ENCODE results near the gene CCN5.

CCN5 gene

DNA sequence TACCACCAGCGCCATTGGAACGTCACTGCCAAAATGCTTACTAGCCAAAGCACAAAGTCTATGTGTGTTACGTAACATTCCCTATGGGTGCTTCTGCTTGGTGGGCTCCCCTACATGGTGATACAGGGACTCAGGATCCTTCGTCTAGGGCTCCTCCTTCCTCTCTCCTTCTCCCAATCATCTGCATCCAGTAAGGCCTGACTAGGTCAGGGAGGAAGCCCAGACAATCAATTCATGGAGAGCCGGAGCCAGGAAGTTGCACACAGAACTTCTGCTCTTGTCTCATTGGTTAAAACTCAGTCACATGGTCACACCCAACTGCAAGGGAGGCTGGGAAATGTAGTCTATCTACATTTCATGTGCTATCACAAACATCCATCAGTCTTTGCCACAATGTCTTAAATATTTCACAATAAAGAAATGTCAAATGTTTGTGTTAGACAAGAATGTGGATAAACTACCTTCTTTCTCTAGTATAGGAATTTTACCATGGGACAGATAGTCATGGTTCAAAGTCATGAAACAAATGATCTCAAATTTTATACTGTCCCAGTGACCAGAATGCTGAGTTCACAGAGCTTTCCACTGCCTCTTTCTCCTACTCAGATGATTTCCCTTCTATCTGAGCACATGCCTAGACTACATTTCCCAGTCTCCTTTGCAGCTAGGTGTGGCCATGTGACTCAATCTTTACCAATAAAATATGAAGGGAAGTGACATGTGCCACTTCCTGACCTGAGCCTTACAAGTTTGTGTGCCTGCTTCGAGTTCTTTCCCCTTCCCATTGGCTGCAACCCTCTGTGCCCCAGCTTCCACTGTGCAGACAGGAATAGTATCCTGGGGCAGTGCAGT is 21.2 kb downstream of the CCN5 start:
- H3K4me3 ChIP-seq (ENCODE audit: low read depth, low read length), result no peak overlapping the region
- DNase-seq (ENCODE audit: low read depth), result peak; percentile 65
- TF ChIP-seq, protein P1, sequence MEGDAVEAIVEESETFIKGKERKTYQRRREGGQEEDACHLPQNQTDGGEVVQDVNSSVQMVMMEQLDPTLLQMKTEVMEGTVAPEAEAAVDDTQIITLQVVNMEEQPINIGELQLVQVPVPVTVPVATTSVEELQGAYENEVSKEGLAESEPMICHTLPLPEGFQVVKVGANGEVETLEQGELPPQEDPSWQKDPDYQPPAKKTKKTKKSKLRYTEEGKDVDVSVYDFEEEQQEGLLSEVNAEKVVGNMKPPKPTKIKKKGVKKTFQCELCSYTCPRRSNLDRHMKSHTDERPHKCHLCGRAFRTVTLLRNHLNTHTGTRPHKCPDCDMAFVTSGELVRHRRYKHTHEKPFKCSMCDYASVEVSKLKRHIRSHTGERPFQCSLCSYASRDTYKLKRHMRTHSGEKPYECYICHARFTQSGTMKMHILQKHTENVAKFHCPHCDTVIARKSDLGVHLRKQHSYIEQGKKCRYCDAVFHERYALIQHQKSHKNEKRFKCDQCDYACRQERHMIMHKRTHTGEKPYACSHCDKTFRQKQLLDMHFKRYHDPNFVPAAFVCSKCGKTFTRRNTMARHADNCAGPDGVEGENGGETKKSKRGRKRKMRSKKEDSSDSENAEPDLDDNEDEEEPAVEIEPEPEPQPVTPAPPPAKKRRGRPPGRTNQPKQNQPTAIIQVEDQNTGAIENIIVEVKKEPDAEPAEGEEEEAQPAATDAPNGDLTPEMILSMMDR (IDR thresholded peaks at IDR 0.05; ENCODE audit: insufficient read depth, low read depth, low read length, missing control alignments), result no peak

DNA sequence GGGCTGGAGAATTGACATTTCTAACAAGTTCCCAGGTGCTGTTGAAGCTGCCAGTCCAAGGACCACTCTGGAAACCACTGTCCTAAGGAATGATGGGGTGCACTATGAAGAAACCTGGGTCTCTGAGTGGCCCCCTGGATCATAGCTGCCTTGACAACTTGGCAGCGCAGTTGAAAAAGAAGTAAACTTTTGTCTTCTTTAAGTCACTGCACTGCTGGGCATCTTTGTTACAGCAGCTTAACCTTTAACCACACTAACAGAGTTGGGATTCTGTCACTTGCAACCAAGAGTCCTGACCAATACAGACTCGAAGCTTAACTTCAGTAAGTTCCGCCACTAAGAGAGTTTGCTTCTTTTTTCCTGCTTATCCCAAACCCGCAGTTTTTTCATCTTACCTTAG is 21.9 kb downstream of the CCN5 start:
- DNase-seq (ENCODE audit: low read depth), result no peak
- TF ChIP-seq, protein P1 (IDR thresholded peaks at IDR 0.05; ENCODE audit: insufficient read depth, low read depth, low read length, missing control alignments), result no peak
- H3K4me3 ChIP-seq (ENCODE audit: low read depth, low read length), result no peak overlapping the region

DNA sequence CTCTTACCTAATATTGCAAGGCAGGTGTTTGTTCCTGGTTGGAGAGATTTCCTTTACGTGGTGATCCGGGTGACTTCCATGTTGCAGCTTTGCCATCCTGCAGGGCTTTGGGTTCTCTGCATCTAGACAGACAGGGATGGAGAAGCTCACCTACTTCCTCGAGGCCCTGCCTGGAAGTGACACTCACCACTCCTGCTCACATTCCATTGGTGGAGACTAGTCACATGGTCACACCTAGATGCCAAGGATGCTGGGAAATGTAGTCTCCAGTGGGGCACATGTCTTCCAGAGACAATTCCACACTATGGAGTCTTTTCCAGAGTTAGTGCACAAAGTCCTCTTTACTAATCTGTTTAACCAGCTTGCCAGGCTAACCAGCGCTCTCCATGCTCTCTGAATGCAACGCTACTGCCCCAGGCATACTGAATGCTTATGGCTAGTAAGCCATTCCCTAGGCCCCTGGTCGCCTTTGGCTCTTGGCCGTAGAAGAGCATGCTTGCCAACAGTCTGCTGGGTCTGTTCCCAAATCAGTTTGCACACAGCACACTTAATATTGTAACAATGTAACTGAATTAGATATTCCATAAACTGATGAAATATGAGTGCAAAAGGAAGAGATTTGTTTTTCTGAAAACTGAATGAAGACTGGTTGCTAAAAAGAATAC is 23.8 kb downstream of the CCN5 start:
- peak; percentile 75 for DNase-seq (ENCODE audit: low read depth)
- H3K4me3 ChIP-seq (ENCODE audit: low read depth, low read length), result no peak overlapping the region
- TF ChIP-seq, protein P1 (IDR thresholded peaks at IDR 0.05; ENCODE audit: insufficient read depth, low read depth, low read length, missing control alignments), result no peak

DNA sequence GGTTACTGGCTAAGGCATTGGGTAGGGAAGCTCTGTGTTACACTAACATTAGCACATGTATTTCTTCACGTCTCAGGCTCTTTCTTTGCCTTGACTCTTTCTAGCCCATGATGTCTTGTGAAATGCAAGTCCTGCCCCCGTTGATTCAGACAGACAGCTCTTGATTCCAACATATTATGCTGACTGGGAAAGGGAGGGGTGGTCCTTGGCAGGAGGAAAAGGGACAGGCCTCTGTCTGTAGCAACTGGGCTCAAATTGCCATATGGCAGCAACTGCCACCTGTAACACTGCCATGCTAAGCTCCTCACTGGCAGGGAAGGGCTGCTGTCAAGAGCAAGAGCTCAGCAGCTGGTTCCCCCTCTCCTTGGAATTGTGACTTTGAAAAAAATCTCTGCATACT is 24.8 kb downstream of the CCN5 start:
- TF ChIP-seq, protein P1 (IDR thresholded peaks at IDR 0.05; ENCODE audit: insufficient read depth, low read depth, low read length, missing control alignments), result no peak
- DNase-seq (ENCODE audit: low read depth), result no peak
- no peak overlapping the region for H3K4me3 ChIP-seq (ENCODE audit: low read depth, low read length)

DNA sequence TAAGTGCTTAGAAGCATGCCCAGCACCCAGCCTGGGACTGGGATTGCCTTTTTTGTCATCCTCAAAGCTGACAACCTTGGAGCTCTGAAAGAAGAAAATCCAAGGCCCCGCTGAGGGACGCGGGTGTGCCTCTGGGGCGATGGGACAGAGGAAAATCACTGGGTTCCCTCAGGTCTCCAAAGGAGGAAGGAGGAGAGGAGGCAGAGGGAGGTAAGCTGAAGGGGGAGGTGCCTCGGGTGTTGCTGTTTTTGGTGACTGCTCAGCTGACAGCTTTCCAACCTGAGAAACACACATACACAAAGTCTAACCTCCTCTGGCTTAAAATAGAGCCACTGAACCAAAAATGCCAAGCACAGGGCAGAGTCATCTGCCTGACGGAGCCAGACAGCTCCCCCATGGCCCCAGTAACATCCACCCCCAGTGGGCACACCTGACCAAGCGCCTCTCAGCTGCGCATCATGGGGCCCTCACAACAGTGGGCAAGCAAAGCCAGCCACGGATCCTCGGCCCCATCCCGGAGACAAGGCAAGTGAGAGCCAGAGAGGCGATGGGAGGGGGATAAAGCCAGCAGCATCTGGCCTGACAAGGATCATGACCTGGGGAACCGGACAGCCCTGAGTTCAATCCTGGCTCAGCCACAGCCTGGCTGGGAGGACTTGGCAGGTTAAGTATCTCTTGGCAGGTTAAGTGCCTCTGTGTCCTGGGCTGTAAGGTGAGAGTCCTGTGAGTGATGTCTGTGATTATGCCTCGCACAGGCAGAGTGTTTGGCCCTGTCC is 27.3 kb downstream of the CCN5 start:
- DNase-seq (ENCODE audit: low read depth), result no peak
- H3K4me3 ChIP-seq (ENCODE audit: low read depth, low read length), result no peak overlapping the region
- TF ChIP-seq, protein P1 (IDR thresholded peaks at IDR 0.05; ENCODE audit: insufficient read depth, low read depth, low read length, missing control alignments), result no peak

DNA sequence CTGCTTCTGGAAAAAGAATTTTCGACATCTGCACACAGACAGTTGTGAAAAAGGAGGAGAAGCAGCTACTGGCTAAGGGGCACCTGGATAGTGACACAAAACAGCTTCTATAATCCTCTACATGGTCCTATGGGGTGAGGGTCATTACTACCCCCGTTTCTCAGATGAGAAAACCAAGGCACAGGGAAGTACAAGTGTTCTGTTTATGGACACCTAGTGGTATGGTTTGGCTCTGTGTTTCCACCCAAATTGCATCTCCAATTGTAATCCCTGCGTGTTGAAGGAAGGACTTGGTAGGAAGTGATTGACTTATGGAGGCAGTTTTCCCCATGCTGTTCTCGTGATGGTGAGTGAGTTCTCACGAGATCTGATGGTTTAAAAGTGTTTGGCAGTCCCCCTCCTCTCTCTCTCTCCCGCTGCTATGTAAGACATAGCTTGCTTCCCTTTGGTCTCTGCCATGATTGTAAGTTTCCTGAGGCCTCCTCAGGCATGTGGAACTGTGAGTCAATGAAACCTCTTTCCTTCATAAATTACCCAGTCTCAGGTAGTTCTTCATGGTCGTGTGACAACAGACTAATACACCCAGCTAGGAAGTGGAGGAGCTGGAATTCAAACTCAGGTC is 28.0 kb downstream of the CCN5 start:
- no peak for DNase-seq (ENCODE audit: low read depth)
- H3K4me3 ChIP-seq (ENCODE audit: low read depth, low read length), result no peak overlapping the region
- TF ChIP-seq, protein P1 (IDR thresholded peaks at IDR 0.05; ENCODE audit: insufficient read depth, low read depth, low read length, missing control alignments), result no peak

Measured in GM12865 (cell line).